ENCODE measurements around the gene BEND6. TPM values are rescaled to one million over a fixed set of nuclear protein-coding genes. Genes with fewer than 3 reads are reported as not detected.

Gene BEND6
- total RNA-seq, 3 donors from 2014 or later (not counting 1 experiment from before 2014, with no cell fraction given): not detected

DNA sequence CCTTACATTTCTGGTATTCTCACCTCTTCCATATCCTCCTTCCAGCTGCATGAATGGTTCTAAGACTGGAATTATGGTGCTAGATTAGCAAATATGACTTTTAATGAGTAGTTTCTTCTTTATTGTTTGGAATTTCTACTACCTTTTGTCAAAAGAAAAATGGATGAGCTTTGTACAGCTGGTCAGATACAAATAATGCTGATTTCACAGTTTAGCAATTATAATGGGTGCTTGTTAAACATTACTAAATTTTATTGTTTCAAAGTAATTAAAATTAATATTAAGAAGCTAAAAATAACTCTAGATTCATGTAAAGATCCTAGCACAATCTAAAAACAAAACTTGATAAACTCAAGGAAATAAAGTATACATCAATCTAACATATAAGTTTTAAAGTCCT is 32.3 kb upstream of the BEND6 start:
- H3K4me1 ChIP-seq (ENCODE audit: control insufficient read depth, insufficient read depth, low read length): no peaks in the 10 kb centered on the region
- DNase-seq: no peak
- H3K9me3 ChIP-seq (ENCODE audit: control insufficient read depth, insufficient read depth, low read length): no peaks in the 10 kb centered on the region
- no peaks in the 10 kb centered on the region for H3K27me3 ChIP-seq (ENCODE audit: control insufficient read depth, insufficient read depth, low read length)
- H3K4me3 ChIP-seq (ENCODE audit: low read length): no peak overlapping the region
- no peak overlapping the region for H3K27ac Mint-ChIP-seq
- TF ChIP-seq, protein P1, sequence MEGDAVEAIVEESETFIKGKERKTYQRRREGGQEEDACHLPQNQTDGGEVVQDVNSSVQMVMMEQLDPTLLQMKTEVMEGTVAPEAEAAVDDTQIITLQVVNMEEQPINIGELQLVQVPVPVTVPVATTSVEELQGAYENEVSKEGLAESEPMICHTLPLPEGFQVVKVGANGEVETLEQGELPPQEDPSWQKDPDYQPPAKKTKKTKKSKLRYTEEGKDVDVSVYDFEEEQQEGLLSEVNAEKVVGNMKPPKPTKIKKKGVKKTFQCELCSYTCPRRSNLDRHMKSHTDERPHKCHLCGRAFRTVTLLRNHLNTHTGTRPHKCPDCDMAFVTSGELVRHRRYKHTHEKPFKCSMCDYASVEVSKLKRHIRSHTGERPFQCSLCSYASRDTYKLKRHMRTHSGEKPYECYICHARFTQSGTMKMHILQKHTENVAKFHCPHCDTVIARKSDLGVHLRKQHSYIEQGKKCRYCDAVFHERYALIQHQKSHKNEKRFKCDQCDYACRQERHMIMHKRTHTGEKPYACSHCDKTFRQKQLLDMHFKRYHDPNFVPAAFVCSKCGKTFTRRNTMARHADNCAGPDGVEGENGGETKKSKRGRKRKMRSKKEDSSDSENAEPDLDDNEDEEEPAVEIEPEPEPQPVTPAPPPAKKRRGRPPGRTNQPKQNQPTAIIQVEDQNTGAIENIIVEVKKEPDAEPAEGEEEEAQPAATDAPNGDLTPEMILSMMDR (IDR thresholded peaks at IDR 0.05): no peak
- ATAC-seq: no peak
- no peak overlapping the region for H3K27ac ChIP-seq (ENCODE audit: low read length)
- H3K4me1 Mint-ChIP-seq: no peaks in the 10 kb centered on the region
- no peaks in the 10 kb centered on the region for H3K9me3 Mint-ChIP-seq
- peaks cover 13 to 24% of the 10 kb centered on the region in 2 donors for H3K27me3 Mint-ChIP-seq (ENCODE audit: low read depth in 2 of 2)
- no peak overlapping the region for H3K4me3 Mint-ChIP-seq
- no peaks in the 10 kb centered on the region for H3K36me3 Mint-ChIP-seq
- H3K36me3 ChIP-seq (ENCODE audit: control insufficient read depth, insufficient read depth, low read length): no peaks in the 10 kb centered on the region
- intact Hi-C loops (cut with micrococcal nuclease): no loop called here

DNA sequence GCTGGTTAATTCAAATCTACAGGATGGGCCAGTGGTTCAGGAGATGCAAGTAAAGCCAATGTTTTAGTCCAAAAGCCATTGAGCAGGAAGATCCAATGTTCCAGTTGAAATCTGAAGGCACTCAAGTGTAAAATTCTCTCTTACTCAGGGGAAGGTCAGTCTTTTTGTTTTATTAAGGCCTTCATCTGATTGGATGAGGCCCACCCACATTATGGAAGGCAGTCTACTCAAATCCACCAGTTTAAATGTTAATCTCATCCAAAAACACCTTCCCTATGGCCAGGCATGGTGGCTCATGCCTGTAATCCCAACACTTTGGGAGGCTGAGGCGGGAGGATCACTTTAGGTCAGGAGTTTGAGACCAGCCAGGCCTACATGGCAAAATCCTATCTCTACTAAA is 31.3 kb upstream of the BEND6 start:
- ATAC-seq (no peak), DNase-seq (no peak)
- Mint-ChIP-seq H3K36me3 (no peaks in the 10 kb centered on the region), H3K9me3 (no peaks in the 10 kb centered on the region), H3K27ac (no peak overlapping the region), H3K4me1 (no peaks in the 10 kb centered on the region), H3K27me3 (ENCODE audit: low read depth in 2 of 2) (peaks cover 19 to 33% of the 10 kb centered on the region in 2 donors), H3K4me3 (no peak overlapping the region)
- H3K36me3 ChIP-seq (ENCODE audit: control insufficient read depth, insufficient read depth, low read length): no peaks in the 10 kb centered on the region
- no peaks in the 10 kb centered on the region for H3K27me3 ChIP-seq (ENCODE audit: control insufficient read depth, insufficient read depth, low read length)
- H3K4me3 ChIP-seq (ENCODE audit: low read length): no peak overlapping the region
- no peak overlapping the region for H3K27ac ChIP-seq (ENCODE audit: low read length)
- H3K9me3 ChIP-seq (ENCODE audit: control insufficient read depth, insufficient read depth, low read length): no peaks in the 10 kb centered on the region
- intact Hi-C loops (cut with micrococcal nuclease): no loop called here
- 82% methylated on average over 1 of the region's 1 CpG for WGBS (ENCODE audit: insufficient coverage)
- H3K4me1 ChIP-seq (ENCODE audit: control insufficient read depth, insufficient read depth, low read length): no peaks in the 10 kb centered on the region
- TF ChIP-seq, protein P1 (IDR thresholded peaks at IDR 0.05): no peak

DNA sequence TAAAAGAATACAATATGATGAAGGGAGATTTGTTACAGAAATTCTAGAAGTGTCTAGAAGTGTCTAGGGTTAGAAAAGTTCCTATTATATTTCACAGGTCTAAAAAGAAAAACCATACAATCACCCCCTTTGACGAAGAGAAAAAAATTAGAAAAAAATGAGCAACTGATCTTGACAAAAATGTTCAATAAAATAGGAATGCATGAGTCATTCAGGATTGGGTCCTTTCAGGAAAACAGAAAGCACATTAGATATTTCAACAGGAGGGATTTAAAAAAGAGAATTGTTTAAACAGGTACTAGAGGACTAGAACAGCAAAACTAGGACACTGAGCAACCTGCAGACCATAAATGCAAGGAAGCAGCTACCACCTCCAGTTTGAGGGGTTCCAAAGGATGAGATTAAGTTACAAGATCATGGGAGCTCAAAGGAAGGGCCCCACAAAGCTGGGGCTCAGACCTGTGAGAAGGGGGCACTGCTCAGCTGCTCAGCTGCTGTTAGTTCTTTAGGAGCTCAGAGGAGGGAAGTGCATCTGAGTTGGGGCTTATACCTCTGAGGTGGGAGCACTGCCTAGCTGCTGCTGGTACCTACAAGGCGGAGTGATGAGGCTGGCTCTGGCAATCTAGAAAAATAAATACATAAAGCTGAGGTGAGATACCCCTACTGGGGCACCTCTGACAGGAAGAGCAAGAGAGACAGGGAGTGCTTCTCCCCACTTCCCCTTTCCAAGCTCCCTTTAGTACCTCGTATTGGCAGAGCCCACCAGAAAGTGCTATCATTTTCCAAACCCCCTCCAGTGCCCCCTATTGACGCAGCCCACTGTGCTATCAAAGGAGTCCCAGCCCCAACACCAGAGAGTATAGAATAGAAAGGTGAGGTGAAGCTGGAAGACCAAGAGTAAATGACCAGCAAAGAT is 27.1 kb upstream of the BEND6 start:
- no peak overlapping the region for H3K4me3 ChIP-seq (ENCODE audit: low read length)
- no peak for ATAC-seq
- 73% methylated on average over 1 of the region's 4 CpGs for WGBS (ENCODE audit: insufficient coverage)

More for the DNA sequence above, 27.1 kb upstream of the BEND6 start:
- no peaks in the 10 kb centered on the region for H3K27me3 ChIP-seq (ENCODE audit: control insufficient read depth, insufficient read depth, low read length)
- Mint-ChIP-seq H3K27ac (no peak overlapping the region), H3K36me3 (no peaks in the 10 kb centered on the region), H3K4me1 (no peaks in the 10 kb centered on the region), H3K9me3 (no peaks in the 10 kb centered on the region), H3K4me3 (no peak overlapping the region), H3K27me3 (ENCODE audit: low read depth in 2 of 2) (peaks cover 19 to 34% of the 10 kb centered on the region in 2 donors)
- no peaks in the 10 kb centered on the region for H3K4me1 ChIP-seq (ENCODE audit: control insufficient read depth, insufficient read depth, low read length)
- TF ChIP-seq, protein P1 (IDR thresholded peaks at IDR 0.05): no peak
- no peaks in the 10 kb centered on the region for H3K9me3 ChIP-seq (ENCODE audit: control insufficient read depth, insufficient read depth, low read length)
- intact Hi-C loops (cut with micrococcal nuclease): no loop called here
- no peaks in the 10 kb centered on the region for H3K36me3 ChIP-seq (ENCODE audit: control insufficient read depth, insufficient read depth, low read length)
- H3K27ac ChIP-seq (ENCODE audit: low read length): no peak overlapping the region
- no peak for DNase-seq

Data from natural killer cell (primary cell).